Trophoblast cell (in vitro differentiated cells and primary cell): ENCODE results near the gene PCDHA10.

Experiments used
- DNase-seq, 2 donors: peaks; one replicate each; pipeline ENCODE4 v3.0.0-alpha.2; 2016
- H2AFZ ChIP-seq: 2 replicates; pipeline ENCODE4 v1.6.1; 2013; ENCODE audit warnings: low read length, moderate library complexity, mild to moderate bottlenecking; ENCODE audit not compliant: insufficient read depth, poor library complexity
- H2AK5ac ChIP-seq: 2 replicates; pipeline ENCODE4 v1.6.1; 2013; ENCODE audit warnings: mild to moderate bottlenecking, low read length
- H2BK120ac ChIP-seq: 2 replicates; pipeline ENCODE4 v1.6.1; 2013; ENCODE audit warnings: low read length, mild to moderate bottlenecking, moderate library complexity; ENCODE audit not compliant: insufficient read depth, poor library complexity
- H2BK12ac ChIP-seq: 2 replicates; pipeline ENCODE4 v1.6.1; 2013; ENCODE audit warnings: mild to moderate bottlenecking, low read length, moderate library complexity
- H2BK5ac ChIP-seq: 2 replicates; pipeline ENCODE4 v1.6.1; 2013; ENCODE audit warnings: low read length, low read depth, moderate library complexity, mild to moderate bottlenecking; ENCODE audit not compliant: poor library complexity
- H3K14ac ChIP-seq: 2 replicates; pipeline ENCODE4 v1.6.1; 2013; ENCODE audit warnings: mild to moderate bottlenecking, low read length
- H3K18ac ChIP-seq: 2 replicates; pipeline ENCODE4 v1.6.1; 2013; ENCODE audit warnings: mild to moderate bottlenecking, low read length
- H3K23ac ChIP-seq: 2 replicates; pipeline ENCODE4 v1.6.1; 2013; ENCODE audit warnings: low read length
- H3K27ac ChIP-seq: 2 replicates; pipeline ENCODE4 v1.5.1; 2013; ENCODE audit warnings: low read depth, mild to moderate bottlenecking, inconsistent platforms, low read length, moderate library complexity
- H3K27me3 ChIP-seq: 2 replicates; pipeline ENCODE4 v1.6.1; 2013; ENCODE audit warnings: inconsistent platforms, mild to moderate bottlenecking, low read length, moderate library complexity; ENCODE audit not compliant: insufficient read depth
- H3K36me3 ChIP-seq, 2 experiments: 1 replicate in 1 of 2; 2 replicates in 1 of 2; pipeline ENCODE4 v1.6.1; 2013; ENCODE audit warnings: low read length in 2 of 2, mild to moderate bottlenecking in 2 of 2, moderate library complexity in 1 of 2; ENCODE audit not compliant: insufficient read depth in 2 of 2, control insufficient read depth in 1 of 2
- H3K4ac ChIP-seq: 2 replicates; pipeline ENCODE4 v1.6.1; 2013; ENCODE audit warnings: low read depth, mild to moderate bottlenecking, low read length, moderate library complexity
- H3K4me1 ChIP-seq, 2 experiments: 1 replicate in 1 of 2; 2 replicates in 1 of 2; pipeline ENCODE4 v1.6.1; 2013; ENCODE audit warnings: low read length in 2 of 2, mild to moderate bottlenecking in 2 of 2, moderate library complexity in 1 of 2; ENCODE audit not compliant: insufficient read depth in 2 of 2, control insufficient read depth in 1 of 2
- H3K4me2 ChIP-seq: 2 replicates; pipeline ENCODE4 v1.6.1; 2013; ENCODE audit warnings: inconsistent platforms, mild to moderate bottlenecking, low read length, moderate library complexity
- H3K4me3 ChIP-seq: 2 replicates; pipeline ENCODE4 v1.5.1; 2013; ENCODE audit warnings: mild to moderate bottlenecking, low read depth, low read length, inconsistent platforms
- H3K79me1 ChIP-seq: one replicate; pipeline ENCODE4 v1.6.1; 2013; ENCODE audit warnings: low read length
- H3K79me2 ChIP-seq: 2 replicates; pipeline ENCODE4 v1.6.1; 2013; ENCODE audit warnings: low read length, mild to moderate bottlenecking; ENCODE audit not compliant: control insufficient read depth, insufficient read depth, poor library complexity
- H3K9ac ChIP-seq: 2 replicates; pipeline ENCODE4 v1.6.1; 2013; ENCODE audit warnings: mild to moderate bottlenecking, low read length
- H3K9me3 ChIP-seq: 2 replicates; pipeline ENCODE4 v1.6.1; 2013; ENCODE audit warnings: low read depth, mild to moderate bottlenecking, control low read depth, inconsistent platforms, low read length; ENCODE audit not compliant: insufficient read depth
- H4K12ac ChIP-seq: 2 replicates; pipeline ENCODE4 v1.6.1; 2013; ENCODE audit warnings: low read depth, mild to moderate bottlenecking, low read length, moderate library complexity
- H4K8ac ChIP-seq: 2 replicates; pipeline ENCODE4 v1.6.1; 2013; ENCODE audit warnings: low read depth, mild to moderate bottlenecking, low read length, moderate library complexity
- H4K91ac ChIP-seq: one replicate; pipeline ENCODE4 v1.6.1; 2013; ENCODE audit warnings: low read depth, mild to moderate bottlenecking, low read length, moderate library complexity
- WGBS: extraction: QIAGEN DNeasy Blood & Tissue Kit; methylation state at CpG from one replicate; pipeline ENCODE4 v1.1.7; 2013; ENCODE audit warnings: missing lambda C conversion rate; ENCODE audit not compliant: insufficient read length, insufficient coverage; ENCODE audit errors: extremely low coverage; 5-methylcytosine and 5-hydroxymethylcytosine counted together

The PCDHA10 gene

GRCh38 chr5:140857177-140857986 lies 1.7 kb downstream of the PCDHA10 start:
- H4K8ac ChIP-seq, result no peak overlapping the region
- no peaks in the 10 kb centered on the region for H3K4me1 ChIP-seq
- H3K79me2 ChIP-seq, result no peaks in the 10 kb centered on the region
- H2AFZ ChIP-seq, result no peak overlapping the region
- no CpG with 5 or more reads among the region's 94 CpGs for WGBS
- no peak overlapping the region for H2BK120ac ChIP-seq
- no peak overlapping the region for H3K23ac ChIP-seq
- H3K4me3 ChIP-seq, result peak overlapping the region; percentile 26
- no peak overlapping the region for H4K12ac ChIP-seq
- no peaks in the 10 kb centered on the region for H3K27me3 ChIP-seq
- H3K4me2 ChIP-seq, result no peak overlapping the region
- H2BK12ac ChIP-seq, result no peak overlapping the region
- no peak overlapping the region for H3K18ac ChIP-seq
- peaks cover 2% of the 10 kb centered on the region for H3K79me1 ChIP-seq
- H3K14ac ChIP-seq, result no peak overlapping the region
- H3K9ac ChIP-seq, result no peak overlapping the region
- no peak overlapping the region for H3K4ac ChIP-seq
- no peak overlapping the region for H4K91ac ChIP-seq
- no peak overlapping the region for H2AK5ac ChIP-seq
- no peak overlapping the region for H2BK5ac ChIP-seq
- H3K27ac ChIP-seq, result no peak overlapping the region
- H3K36me3 ChIP-seq, result peaks cover under 1 to 8% of the 10 kb centered on the region in 2 experiments
- peaks cover 9% of the 10 kb centered on the region for H3K9me3 ChIP-seq
- no peak for DNase-seq

- no peaks in the 10 kb centered on the region for H3K27me3 ChIP-seq
- H3K9me3 ChIP-seq, result peaks cover 14% of the 10 kb centered on the region
- H4K8ac ChIP-seq, result no peak overlapping the region
- no peak overlapping the region for H3K18ac ChIP-seq
- H3K14ac ChIP-seq, result no peak overlapping the region
- H3K4ac ChIP-seq, result no peak overlapping the region
- no peak overlapping the region for H2BK120ac ChIP-seq
- H3K27ac ChIP-seq, result no peak overlapping the region
- H3K79me2 ChIP-seq, result no peaks in the 10 kb centered on the region
- no peak overlapping the region for H2AK5ac ChIP-seq
- no peak overlapping the region for H2BK12ac ChIP-seq
- H3K4me2 ChIP-seq, result no peak overlapping the region
- H3K23ac ChIP-seq, result no peak overlapping the region
- H4K12ac ChIP-seq, result no peak overlapping the region
- no CpG with 5 or more reads among the region's 22 CpGs for WGBS
- H3K36me3 ChIP-seq, result peaks cover 5 to 13% of the 10 kb centered on the region in 2 experiments
- H3K4me1 ChIP-seq, result no peaks in the 10 kb centered on the region
- H3K79me1 ChIP-seq, result peaks cover 2% of the 10 kb centered on the region
- no peak overlapping the region for H3K9ac ChIP-seq
- no peak overlapping the region for H2BK5ac ChIP-seq
- DNase-seq, result no peak
- no peak overlapping the region for H2AFZ ChIP-seq
- H4K91ac ChIP-seq, result no peak overlapping the region
- H3K4me3 ChIP-seq, result no peak overlapping the region
Observed at GRCh38 chr5:140857987-140858240, 2.2 kb downstream of the PCDHA10 start.

GRCh38 chr5:140862441-140863295 lies 7.0 kb downstream of the PCDHA10 start:
- no peak overlapping the region for H3K4me3 ChIP-seq
- H4K8ac ChIP-seq, result no peak overlapping the region
- no peak overlapping the region for H3K23ac ChIP-seq
- no peak overlapping the region for H2BK5ac ChIP-seq
- H3K36me3 ChIP-seq, result peaks cover 9 to 15% of the 10 kb centered on the region in 2 experiments
- no peak overlapping the region for H4K91ac ChIP-seq
- H2AFZ ChIP-seq, result no peak overlapping the region
- no peak overlapping the region for H4K12ac ChIP-seq
- peaks cover 15% of the 10 kb centered on the region for H3K9me3 ChIP-seq
- H3K4me2 ChIP-seq, result no peak overlapping the region
- no peak overlapping the region for H2AK5ac ChIP-seq
- H3K9ac ChIP-seq, result no peak overlapping the region
- no peaks in the 10 kb centered on the region for H3K79me2 ChIP-seq
- H3K4ac ChIP-seq, result no peak overlapping the region
- H2BK12ac ChIP-seq, result no peak overlapping the region
- no CpG with 5 or more reads among the region's 76 CpGs for WGBS
- H3K14ac ChIP-seq, result no peak overlapping the region
- DNase-seq, result no peak
- no peak overlapping the region for H2BK120ac ChIP-seq
- no peaks in the 10 kb centered on the region for H3K27me3 ChIP-seq
- no peak overlapping the region for H3K18ac ChIP-seq
- no peak overlapping the region for H3K27ac ChIP-seq
- no peaks in the 10 kb centered on the region for H3K4me1 ChIP-seq
- no peaks in the 10 kb centered on the region for H3K79me1 ChIP-seq

GRCh38 chr5:140868721-140869554 lies 13.2 kb downstream of the PCDHA10 start, which contains the start of gene PCDHA11:
Gene PCDHA11, plus strand, starts transcription at chr5:140868957. Its CDS starts 147 bp downstream, at chr5:140869104.
- WGBS, result no CpG with 5 or more reads among the region's 41 CpGs
- no peak within 1 kb of the TSS for H2BK5ac ChIP-seq
- H2AFZ ChIP-seq, result no peak within 1 kb of the TSS
- H3K4me3 ChIP-seq, result peak within 1 kb of the TSS; percentile 75
- H3K4me2 ChIP-seq, result peak within 1 kb of the TSS; percentile 72
- H4K12ac ChIP-seq, result peak within 1 kb of the TSS; percentile 70
- no peak within 1 kb of the TSS for H3K18ac ChIP-seq
- H3K36me3 ChIP-seq, result peaks cover 13 to 15% of the 10 kb centered on the region in 2 experiments
- H2BK120ac ChIP-seq, result no peak within 1 kb of the TSS
- H2BK12ac ChIP-seq, result no peak within 1 kb of the TSS
- H3K9ac ChIP-seq, result peak within 1 kb of the TSS; percentile 60
- H2AK5ac ChIP-seq, result no peak within 1 kb of the TSS
- H3K14ac ChIP-seq, result peak within 1 kb of the TSS; percentile 40
- no peaks in the 10 kb centered on the region for H3K79me1 ChIP-seq
- no peaks in the 10 kb centered on the region for H3K4me1 ChIP-seq
- no peaks in the 10 kb centered on the region for H3K79me2 ChIP-seq
- peak within 1 kb of the TSS; percentile 35 for H4K91ac ChIP-seq
- H3K27me3 ChIP-seq, result no peaks in the 10 kb centered on the region
- no peak for DNase-seq
- H3K4ac ChIP-seq, result no peak within 1 kb of the TSS
- H3K27ac ChIP-seq, result no peak within 1 kb of the TSS
- H4K8ac ChIP-seq, result peak within 1 kb of the TSS; percentile 58
- no peak within 1 kb of the TSS for H3K23ac ChIP-seq
- peaks cover 8% of the 10 kb centered on the region for H3K9me3 ChIP-seq
